GM21786 (cell line): Measurements from ENCODE around the gene TUBAL3.

Experiments used
- ATAC-seq: cut with Tn5 transposase; IDR thresholded peaks from one replicate; pipeline ENCODE4 v1.9.1; 2021; ENCODE audit not compliant: unreplicated experiment

TUBAL3 gene

GRCh38 chr10:5404208-5405041, at the start of gene TUBAL3:
TSS of gene TUBAL3 (minus strand) at chr10:5404828. CDS start at chr10:5404792, 36 bp downstream.
- ATAC-seq = no peak

- ATAC-seq = no peak
Observed at GRCh38 chr10:5453749-5454489, 49.3 kb upstream of the TUBAL3 start.

- no peak for ATAC-seq
Observed at GRCh38 chr10:5450605-5451384, 46.2 kb upstream of the TUBAL3 start.

- no peak for ATAC-seq
Observed at GRCh38 chr10:5449823-5450222, 45.2 kb upstream of the TUBAL3 start.

- no peak for ATAC-seq
Observed at GRCh38 chr10:5449227-5449626, 44.6 kb upstream of the TUBAL3 start.

- no peak for ATAC-seq
Observed at GRCh38 chr10:5448333-5449001, 43.8 kb upstream of the TUBAL3 start.

- peak; percentile 47 for ATAC-seq
Observed at GRCh38 chr10:5447611-5448071, 43.0 kb upstream of the TUBAL3 start.

- ATAC-seq = no peak
Observed at GRCh38 chr10:5447056-5447455, 42.4 kb upstream of the TUBAL3 start.

GRCh38 chr10:5446390-5446926, 41.8 kb upstream of the TUBAL3 start:
- ATAC-seq = no peak

GRCh38 chr10:5445006-5445405, 40.4 kb upstream of the TUBAL3 start:
- no peak for ATAC-seq

- peak; percentile 77 for ATAC-seq
Observed at GRCh38 chr10:5443429-5443828, 38.8 kb upstream of the TUBAL3 start.

GRCh38 chr10:5442990-5443370, 38.4 kb upstream of the TUBAL3 start:
- peak; percentile 31 for ATAC-seq

- ATAC-seq = no peak
Observed at GRCh38 chr10:5442065-5442989, 37.7 kb upstream of the TUBAL3 start.

GRCh38 chr10:5441106-5441505, 36.5 kb upstream of the TUBAL3 start:
- ATAC-seq = no peak

GRCh38 chr10:5440206-5440605, 35.6 kb upstream of the TUBAL3 start:
- no peak for ATAC-seq

GRCh38 chr10:5435328-5435727, 30.7 kb upstream of the TUBAL3 start:
- ATAC-seq = no peak

- ATAC-seq = peak; percentile 66
Observed at GRCh38 chr10:5434017-5434753, 29.6 kb upstream of the TUBAL3 start.

- ATAC-seq = no peak
Observed at GRCh38 chr10:5433182-5433581, 28.6 kb upstream of the TUBAL3 start.

GRCh38 chr10:5428133-5428532, 23.5 kb upstream of the TUBAL3 start:
- ATAC-seq = no peak
